H1 (cell line): ENCODE data around the gene CPO. TPM values are rescaled to one million over a fixed set of nuclear protein-coding genes. Genes with fewer than 3 reads are reported as not detected.

Experiments
- JUN ChIP-seq: IDR thresholded peaks from 2 replicates; pipeline ENCODE4 v1.6.1; 2011; ENCODE audit warnings: low read depth, mild to moderate bottlenecking, improper control_type of control experiment, low read length
- polyA plus RNA-seq, 7 experiments: library from polyadenylated mRNA; depleted of rRNA in 3 of 7; stranded (reverse) in 5 of 7; unstranded in 2 of 7; fragments of >200 nt in 5 of 7; fragments of 200-250 nt in 2 of 7; gene quantifications; 1 replicate in 5 of 7; 2 replicates in 1 of 7; 4 replicates in 1 of 7; pipeline versions ENCODE4 v1.2.1 to v1.2.3, GENCODE V29; 2011 to 2013; ENCODE audit warnings: missing spikeins in 2 of 7, mixed read lengths in 2 of 7
- total RNA-seq: library from RNA; stranded (reverse); fragmentation: NEBNext Ultra II Directional; extraction: Animal tissue kit (Norgen Biotek cat#: 25700); gene quantifications from 2 replicates; pipeline ENCODE4 v1.2.1, GENCODE V29; 2021

Gene CPO
- total and polyA plus RNA-seq, 2 of the 8 experiments (the other 6 are each of a cell fraction or from before 2014, with no cell fraction given) = 1.3 TPM

- TF ChIP-seq JUN = no peak
- TF ChIP-seq, all 59 proteins: peak for 0
Measured at GRCh38 chr2:206988884-206989283, 49.6 kb downstream of the CPO start (continued).
